Duodenal mucosa (tissue), 2 donors: ENCODE measurements around the gene NEDD9.

ENCODE experiments used
- H3K27ac ChIP-seq: one replicate; pipeline ENCODE4 v1.7.0; 2013; ENCODE audit warnings: low read depth, low read length
- H3K27me3 ChIP-seq, 2 donors: one replicate each; pipeline ENCODE4 v1.7.0; 2013; ENCODE audit warnings: low read length in 2 of 2, control low read depth in 1 of 2; ENCODE audit not compliant: insufficient read depth in 2 of 2, control insufficient read depth in 1 of 2
- H3K36me3 ChIP-seq, 2 donors: one replicate each; pipeline ENCODE4 v1.7.0; 2013; ENCODE audit warnings: low read length in 2 of 2, control low read depth in 1 of 2; ENCODE audit not compliant: insufficient read depth in 2 of 2, control insufficient read depth in 1 of 2
- H3K4me1 ChIP-seq, 2 donors: one replicate each; pipeline ENCODE4 v1.7.0; 2013; ENCODE audit warnings: low read length in 2 of 2, control low read depth in 1 of 2; ENCODE audit not compliant: insufficient read depth in 2 of 2, control insufficient read depth in 1 of 2
- H3K4me3 ChIP-seq, 2 donors: one replicate each; pipeline ENCODE4 v1.7.0; 2013; ENCODE audit warnings: low read length in 2 of 2, low read depth in 1 of 2
- H3K9ac ChIP-seq, 2 donors: one replicate each; pipeline ENCODE4 v1.7.0; 2013; ENCODE audit warnings: low read length in 2 of 2, low read depth in 1 of 2
- H3K9me3 ChIP-seq, 2 donors: one replicate each; pipeline ENCODE4 v1.7.0; 2013; ENCODE audit warnings: low read length in 2 of 2, control low read depth in 1 of 2; ENCODE audit not compliant: control insufficient read depth in 1 of 2

NEDD9 gene

GRCh38 chr6:11210386-11211138 lies 21.9 kb downstream of the NEDD9 start:
- no peaks in the 10 kb centered on the region for H3K9me3 ChIP-seq
- H3K27ac ChIP-seq: no peak overlapping the region
- no peak overlapping the region for H3K9ac ChIP-seq
- H3K27me3 ChIP-seq: no peaks in the 10 kb centered on the region
- H3K4me1 ChIP-seq: peaks cover 25 to 36% of the 10 kb centered on the region in 2 donors
- peaks cover 25 to 38% of the 10 kb centered on the region in 2 donors for H3K36me3 ChIP-seq
- H3K4me3 ChIP-seq: no peak overlapping the region

DNA sequence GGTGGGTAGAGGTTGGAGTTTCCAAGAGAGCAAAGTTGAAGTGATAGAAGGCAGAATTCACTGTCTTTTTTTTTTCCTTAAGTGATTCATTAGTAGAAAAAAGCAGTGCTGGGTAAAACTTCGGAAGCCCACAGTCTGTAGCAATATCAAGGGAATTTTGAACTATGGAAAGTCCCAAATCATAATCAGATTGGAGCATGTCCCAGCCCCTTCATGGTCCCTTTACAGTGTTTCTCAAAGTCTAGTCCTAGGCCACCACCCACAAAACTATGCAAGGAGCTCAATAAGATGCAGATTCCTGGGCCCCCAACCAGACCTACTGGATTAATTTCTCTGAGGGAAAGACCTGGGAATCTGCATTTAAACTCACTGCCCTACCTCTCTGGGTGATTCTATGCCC lies 22.6 kb downstream of the NEDD9 start:
- Histone ChIP-seq H3K4me3 (no peak overlapping the region), H3K27ac (no peak overlapping the region), H3K27me3 (no peaks in the 10 kb centered on the region), H3K9me3 (no peaks in the 10 kb centered on the region), H3K4me1 (peaks cover 18 to 30% of the 10 kb centered on the region in 2 donors), H3K36me3 (peaks cover 25 to 36% of the 10 kb centered on the region in 2 donors), H3K9ac (no peak overlapping the region)

- Histone ChIP-seq H3K4me3 (no peak overlapping the region), H3K27ac (no peak overlapping the region), H3K27me3 (no peaks in the 10 kb centered on the region), H3K36me3 (peaks cover 25 to 32% of the 10 kb centered on the region in 2 donors), H3K4me1 (peaks cover 16 to 28% of the 10 kb centered on the region in 2 donors), H3K9ac (no peak overlapping the region), H3K9me3 (no peaks in the 10 kb centered on the region)
These were observed 23.1 kb downstream of the NEDD9 start for GRCh38 chr6:11209369-11209768.

- Histone ChIP-seq H3K36me3 (peaks cover 25 to 32% of the 10 kb centered on the region in 2 donors), H3K27me3 (no peaks in the 10 kb centered on the region), H3K4me1 (peaks cover 16 to 28% of the 10 kb centered on the region in 2 donors), H3K9me3 (no peaks in the 10 kb centered on the region), H3K4me3 (no peak overlapping the region), H3K27ac (no peak overlapping the region), H3K9ac (no peak overlapping the region)
These were observed 23.6 kb downstream of the NEDD9 start for GRCh38 chr6:11208854-11209253.

- no peaks in the 10 kb centered on the region for H3K27me3 ChIP-seq
- H3K4me1 ChIP-seq: peaks cover 16 to 28% of the 10 kb centered on the region in 2 donors
- H3K9me3 ChIP-seq: no peaks in the 10 kb centered on the region
- peaks cover 28 to 36% of the 10 kb centered on the region in 2 donors for H3K36me3 ChIP-seq
- no peak overlapping the region for H3K27ac ChIP-seq
- no peak overlapping the region for H3K4me3 ChIP-seq
- no peak overlapping the region for H3K9ac ChIP-seq
These were observed 24.2 kb downstream of the NEDD9 start for GRCh38 chr6:11208267-11208666.

GRCh38 chr6:11207199-11207968 lies 25.1 kb downstream of the NEDD9 start:
- H3K9ac ChIP-seq: no peak overlapping the region
- H3K27me3 ChIP-seq: no peaks in the 10 kb centered on the region
- peaks cover 21 to 32% of the 10 kb centered on the region in 2 donors for H3K36me3 ChIP-seq
- H3K4me3 ChIP-seq: no peak overlapping the region
- peak overlapping the region; percentile 47 for H3K27ac ChIP-seq
- peaks cover 20 to 28% of the 10 kb centered on the region in 2 donors for H3K4me1 ChIP-seq
- no peaks in the 10 kb centered on the region for H3K9me3 ChIP-seq

DNA sequence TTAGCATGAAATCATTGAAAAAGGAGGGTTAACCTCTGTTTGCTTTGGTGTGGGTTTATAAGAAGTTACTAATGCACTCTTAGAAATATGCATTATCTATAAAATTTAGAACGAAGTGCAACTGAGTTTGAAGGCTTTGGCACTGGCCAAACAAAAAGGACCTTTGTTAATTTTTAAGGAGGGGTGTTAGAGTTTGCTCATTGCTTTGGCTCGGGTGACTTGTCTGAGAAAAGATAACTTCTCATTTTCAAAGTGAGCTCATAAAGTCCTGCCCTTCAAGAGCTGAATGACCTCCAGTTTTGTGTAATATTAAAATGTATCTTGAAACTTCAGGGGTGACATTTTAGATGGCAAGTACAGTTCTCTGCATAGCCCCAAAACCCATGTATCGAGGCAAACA lies 25.9 kb downstream of the NEDD9 start:
- Histone ChIP-seq H3K9ac (no peak overlapping the region), H3K9me3 (no peaks in the 10 kb centered on the region), H3K4me1 (peaks cover 25 to 28% of the 10 kb centered on the region in 2 donors), H3K27ac (no peak overlapping the region), H3K4me3 (no peak overlapping the region), H3K27me3 (no peaks in the 10 kb centered on the region), H3K36me3 (peaks cover 21 to 28% of the 10 kb centered on the region in 2 donors)

DNA sequence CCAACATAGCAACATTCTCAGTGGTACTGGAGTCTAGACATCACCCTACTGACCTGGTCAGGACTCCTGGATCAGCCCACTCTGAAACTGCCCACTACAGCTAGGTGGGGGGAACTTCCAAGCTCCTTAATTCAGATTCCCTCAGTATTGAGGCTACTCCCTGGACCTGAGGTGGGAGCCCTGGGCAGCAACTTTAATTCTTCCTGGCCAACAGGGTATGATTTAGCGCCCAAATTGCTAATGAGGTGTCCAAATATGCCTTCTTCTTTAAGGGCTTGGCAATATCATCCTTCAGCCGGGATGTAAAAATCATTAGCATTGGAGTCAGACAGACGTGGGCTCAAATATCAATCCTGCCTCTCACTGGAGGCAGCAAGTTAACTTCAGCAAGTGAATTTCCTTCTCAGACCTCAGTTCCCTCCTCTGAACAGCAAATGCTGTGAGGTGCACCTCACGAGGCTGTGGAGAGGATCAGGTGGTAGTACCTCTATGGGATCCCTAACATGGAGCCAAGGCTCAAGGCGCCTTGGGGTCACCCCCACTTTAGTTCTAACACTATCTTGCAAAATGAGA lies 27.6 kb downstream of the NEDD9 start:
- Histone ChIP-seq H3K9ac (no peak overlapping the region), H3K36me3 (peaks cover 16 to 32% of the 10 kb centered on the region in 2 donors), H3K4me3 (no peak overlapping the region), H3K4me1 (peaks cover 18 to 25% of the 10 kb centered on the region in 2 donors), H3K27ac (no peak overlapping the region), H3K27me3 (no peaks in the 10 kb centered on the region), H3K9me3 (no peaks in the 10 kb centered on the region)

DNA sequence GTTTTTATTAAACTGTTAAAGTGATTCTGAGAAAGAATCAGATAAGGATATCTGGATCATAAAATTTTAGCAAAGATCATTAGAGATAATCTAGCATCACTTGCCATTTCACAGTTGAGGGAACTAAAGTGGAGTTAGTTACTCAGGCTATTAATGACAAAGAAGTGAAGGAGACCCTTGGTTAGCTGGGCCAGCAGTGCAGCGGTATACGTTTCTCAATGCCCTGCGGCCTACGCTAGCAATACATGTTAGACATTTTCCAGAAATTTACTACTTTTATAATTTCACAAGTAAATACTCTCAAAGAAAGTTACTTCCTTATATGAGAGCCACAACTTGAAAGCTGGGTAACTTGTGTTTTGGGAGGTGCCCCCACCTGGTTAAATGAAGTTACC lies 28.5 kb downstream of the NEDD9 start:
- peaks cover 11 to 25% of the 10 kb centered on the region in 2 donors for H3K36me3 ChIP-seq
- peaks cover 21 to 27% of the 10 kb centered on the region in 2 donors for H3K4me1 ChIP-seq
- H3K9ac ChIP-seq: no peak overlapping the region
- no peaks in the 10 kb centered on the region for H3K27me3 ChIP-seq
- H3K27ac ChIP-seq: no peak overlapping the region
- H3K9me3 ChIP-seq: no peaks in the 10 kb centered on the region
- no peak overlapping the region for H3K4me3 ChIP-seq
